IPS-20b (cell line): ENCODE measurements around the gene S100P.

Source experiments
- H3K27ac ChIP-seq: one replicate; pipeline ENCODE4 v1.5.1; 2013; ENCODE audit warnings: low read length
- H3K27me3 ChIP-seq: 2 replicates; pipeline ENCODE4 v1.6.1; 2013; ENCODE audit warnings: mild to moderate bottlenecking, low read length, inconsistent platforms; ENCODE audit not compliant: insufficient read depth
- H3K36me3 ChIP-seq: 2 replicates; pipeline ENCODE4 v1.6.1; 2013; ENCODE audit warnings: low read depth, mild to moderate bottlenecking, inconsistent platforms, low read length, moderate library complexity; ENCODE audit not compliant: insufficient read depth
- H3K4me1 ChIP-seq: 2 replicates; pipeline ENCODE4 v1.6.1; 2013; ENCODE audit warnings: mild to moderate bottlenecking, control low read depth, inconsistent platforms, low read length, moderate library complexity; ENCODE audit not compliant: insufficient read depth
- H3K4me3 ChIP-seq: 2 replicates; pipeline ENCODE4 v1.5.1; 2013; ENCODE audit warnings: mild to moderate bottlenecking, low read length, inconsistent platforms
- H3K9ac ChIP-seq: 2 replicates; pipeline ENCODE4 v1.6.1; 2013; ENCODE audit warnings: low read depth, mild to moderate bottlenecking, inconsistent platforms, low read length, moderate library complexity
- H3K9me3 ChIP-seq: 2 replicates; pipeline ENCODE4 v1.6.1; 2013; ENCODE audit warnings: mild to moderate bottlenecking, low read depth, low read length, inconsistent platforms; ENCODE audit not compliant: insufficient read depth

Gene S100P

GRCh38 chr4:6730603-6731317 lies 37.1 kb downstream of the S100P start:
- Histone ChIP-seq H3K27ac (no peak overlapping the region), H3K4me1 (peaks cover 6% of the 10 kb centered on the region; the same call in 1 of the 2 replicates), H3K36me3 (no peaks in the 10 kb centered on the region), H3K27me3 (no peaks in the 10 kb centered on the region), H3K9ac (no peak overlapping the region), H3K4me3 (no peak overlapping the region), H3K9me3 (no peaks in the 10 kb centered on the region)

GRCh38 chr4:6731318-6731675 lies 37.6 kb downstream of the S100P start:
- no peak overlapping the region for H3K9ac ChIP-seq
- H3K27ac ChIP-seq = no peak overlapping the region
- H3K9me3 ChIP-seq = no peaks in the 10 kb centered on the region
- no peaks in the 10 kb centered on the region for H3K36me3 ChIP-seq
- peaks cover 6% of the 10 kb centered on the region; the same call in 1 of the 2 replicates for H3K4me1 ChIP-seq
- no peaks in the 10 kb centered on the region for H3K27me3 ChIP-seq
- no peak overlapping the region for H3K4me3 ChIP-seq

GRCh38 chr4:6731780-6732179 lies 38.1 kb downstream of the S100P start:
- Histone ChIP-seq H3K36me3 (no peaks in the 10 kb centered on the region), H3K9ac (no peak overlapping the region), H3K9me3 (no peaks in the 10 kb centered on the region), H3K4me1 (peaks cover 6% of the 10 kb centered on the region; the same call in 1 of the 2 replicates), H3K4me3 (no peak overlapping the region), H3K27me3 (no peaks in the 10 kb centered on the region), H3K27ac (no peak overlapping the region)

GRCh38 chr4:6732441-6733357 lies 39.0 kb downstream of the S100P start:
- Histone ChIP-seq H3K27me3 (no peaks in the 10 kb centered on the region), H3K9ac (no peak overlapping the region), H3K4me3 (no peak overlapping the region), H3K4me1 (peaks cover 6% of the 10 kb centered on the region; the same call in 1 of the 2 replicates), H3K9me3 (no peaks in the 10 kb centered on the region), H3K27ac (no peak overlapping the region), H3K36me3 (no peaks in the 10 kb centered on the region)

- no peak overlapping the region for H3K27ac ChIP-seq
- H3K4me3 ChIP-seq = no peak overlapping the region
- H3K27me3 ChIP-seq = no peaks in the 10 kb centered on the region
- no peaks in the 10 kb centered on the region for H3K9me3 ChIP-seq
- no peaks in the 10 kb centered on the region for H3K36me3 ChIP-seq
- H3K4me1 ChIP-seq = 0 out of 2 replicates have a peak, but pooled peaks cover 2% of the 10 kb centered on the region
- H3K9ac ChIP-seq = no peak overlapping the region
Observed at GRCh38 chr4:6733358-6734164, 39.9 kb downstream of the S100P start.

GRCh38 chr4:6734165-6734786 lies 40.6 kb downstream of the S100P start:
- Histone ChIP-seq H3K27me3 (no peaks in the 10 kb centered on the region), H3K9ac (no peak overlapping the region), H3K27ac (no peak overlapping the region), H3K4me3 (no peak overlapping the region), H3K4me1 (0 out of 2 replicates have a peak, but pooled peaks cover 2% of the 10 kb centered on the region), H3K9me3 (no peaks in the 10 kb centered on the region), H3K36me3 (no peaks in the 10 kb centered on the region)

GRCh38 chr4:6739920-6740319 lies 46.2 kb downstream of the S100P start:
- Histone ChIP-seq H3K4me3 (no peak overlapping the region), H3K27me3 (no peaks in the 10 kb centered on the region), H3K27ac (no peak overlapping the region)

GRCh38 chr4:6740347-6740746 lies 46.7 kb downstream of the S100P start:
- Histone ChIP-seq H3K27me3 (no peaks in the 10 kb centered on the region), H3K4me3 (no peak overlapping the region), H3K9me3 (no peaks in the 10 kb centered on the region), H3K27ac (no peak overlapping the region), H3K4me1 (no peaks in the 10 kb centered on the region), H3K36me3 (no peaks in the 10 kb centered on the region), H3K9ac (no peak overlapping the region)

More at GRCh38 chr4:6739920-6740319, 46.2 kb downstream of the S100P start:
- Histone ChIP-seq H3K9ac (no peak overlapping the region), H3K4me1 (no peaks in the 10 kb centered on the region), H3K36me3 (no peaks in the 10 kb centered on the region), H3K9me3 (no peaks in the 10 kb centered on the region)

GRCh38 chr4:6742507-6742906 lies 48.8 kb downstream of the S100P start:
- Histone ChIP-seq H3K27ac (no peak overlapping the region), H3K27me3 (no peaks in the 10 kb centered on the region), H3K9me3 (no peaks in the 10 kb centered on the region), H3K9ac (no peak overlapping the region), H3K4me1 (no peaks in the 10 kb centered on the region), H3K36me3 (no peaks in the 10 kb centered on the region), H3K4me3 (no peak overlapping the region)

GRCh38 chr4:6742989-6743388 lies 49.3 kb downstream of the S100P start:
- H3K9me3 ChIP-seq = no peaks in the 10 kb centered on the region
- no peaks in the 10 kb centered on the region for H3K36me3 ChIP-seq
- H3K27ac ChIP-seq = no peak overlapping the region
- H3K9ac ChIP-seq = no peak overlapping the region
- no peaks in the 10 kb centered on the region for H3K4me1 ChIP-seq
- H3K27me3 ChIP-seq = no peaks in the 10 kb centered on the region
- no peak overlapping the region for H3K4me3 ChIP-seq
